ENCODE data around the gene GRK5.

GRCh38 chr10:119378737-119379067 is 171.3 kb downstream of the GRK5 start:
- TF ChIP-seq, protein P1, sequence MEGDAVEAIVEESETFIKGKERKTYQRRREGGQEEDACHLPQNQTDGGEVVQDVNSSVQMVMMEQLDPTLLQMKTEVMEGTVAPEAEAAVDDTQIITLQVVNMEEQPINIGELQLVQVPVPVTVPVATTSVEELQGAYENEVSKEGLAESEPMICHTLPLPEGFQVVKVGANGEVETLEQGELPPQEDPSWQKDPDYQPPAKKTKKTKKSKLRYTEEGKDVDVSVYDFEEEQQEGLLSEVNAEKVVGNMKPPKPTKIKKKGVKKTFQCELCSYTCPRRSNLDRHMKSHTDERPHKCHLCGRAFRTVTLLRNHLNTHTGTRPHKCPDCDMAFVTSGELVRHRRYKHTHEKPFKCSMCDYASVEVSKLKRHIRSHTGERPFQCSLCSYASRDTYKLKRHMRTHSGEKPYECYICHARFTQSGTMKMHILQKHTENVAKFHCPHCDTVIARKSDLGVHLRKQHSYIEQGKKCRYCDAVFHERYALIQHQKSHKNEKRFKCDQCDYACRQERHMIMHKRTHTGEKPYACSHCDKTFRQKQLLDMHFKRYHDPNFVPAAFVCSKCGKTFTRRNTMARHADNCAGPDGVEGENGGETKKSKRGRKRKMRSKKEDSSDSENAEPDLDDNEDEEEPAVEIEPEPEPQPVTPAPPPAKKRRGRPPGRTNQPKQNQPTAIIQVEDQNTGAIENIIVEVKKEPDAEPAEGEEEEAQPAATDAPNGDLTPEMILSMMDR (IDR thresholded peaks at IDR 0.05) = no peak
- no peak for TF ChIP-seq POLR2A (IDR thresholded peaks at IDR 0.05)

Data from right lobe of liver (tissue), 4 donors.